Measurements from ENCODE around the gene ERAP2.

GRCh38 chr5:96838201-96839070 lies 37.9 kb upstream of the ERAP2 start:
- TF ChIP-seq EZH2 (IDR thresholded peaks at IDR 0.05; ENCODE audit: low read length) (no peak), CTCF (optimal IDR thresholded peaks at IDR 0.05 in 1 of 3, IDR thresholded peaks at IDR 0.05 in 1 of 3, conservative IDR thresholded peaks at IDR 0.05 in 1 of 3; ENCODE audit: extremely low read depth in 1 of 3, insufficient read depth in 2 of 3, low read length in 3 of 3) (no peak)
